Measurements from ENCODE around the gene SCP2.
A peak's percentile ranks its signal among the peaks of the same experiment; 100 is the strongest.

- TF ChIP-seq CTCF (IDR thresholded peaks at IDR 0.05) (peak in 1 of 6 experiments; percentile 5), POLR2A (IDR thresholded peaks at IDR 0.05) (no peak)
Measured at GRCh38 chr1:53022179-53022578, 95.1 kb downstream of the SCP2 start.

All from esophagus squamous epithelium (tissue), 4 donors.